Osteocyte (in vitro differentiated cells): ENCODE measurements around the gene CHN1. TPM values are rescaled to one million over a fixed set of nuclear protein-coding genes. Genes with fewer than 3 reads are reported as not detected.
A peak's percentile ranks its signal among the peaks of the same experiment; 100 is the strongest.

Experiments used
- DNase-seq: peaks from one replicate; pipeline ENCODE4 v3.0.0; 2021; ENCODE audit warnings: mixed read lengths; ENCODE audit not compliant: unreplicated experiment; ENCODE audit errors: extremely low spot score
- H3K27ac Mint-ChIP-seq: one replicate; pipeline ENCODE4 v1.8.0; 2021; ENCODE audit warnings: mild to moderate bottlenecking, mixed read lengths; ENCODE audit not compliant: unreplicated experiment
- H3K27me3 Mint-ChIP-seq: one replicate; pipeline ENCODE4 v1.8.0; 2021; ENCODE audit warnings: mixed read lengths; ENCODE audit not compliant: unreplicated experiment
- H3K36me3 Mint-ChIP-seq: one replicate; pipeline ENCODE4 v1.8.0; 2021; ENCODE audit warnings: mixed read lengths; ENCODE audit not compliant: unreplicated experiment
- H3K4me1 Mint-ChIP-seq: one replicate; pipeline ENCODE4 v1.8.0; 2021; ENCODE audit warnings: mixed read lengths; ENCODE audit not compliant: unreplicated experiment
- H3K4me3 Mint-ChIP-seq: one replicate; pipeline ENCODE4 v1.8.0; 2021; ENCODE audit warnings: mild to moderate bottlenecking, moderate library complexity, mixed read lengths; ENCODE audit not compliant: unreplicated experiment
- H3K9me3 Mint-ChIP-seq: one replicate; pipeline ENCODE4 v1.8.0; 2021; ENCODE audit warnings: mixed read lengths; ENCODE audit not compliant: unreplicated experiment
- CTCF ChIP-seq: fragments of 200-600 bp; sonication (generic); IDR thresholded peaks from 2 replicates; pipeline ENCODE4 v1.5.0; 2021; ENCODE audit warnings: antibody characterized with exemption, mild to moderate bottlenecking, moderate library complexity
- total RNA-seq: library from RNA; stranded (reverse); gene quantifications from 2 replicates; pipeline ENCODE4 v1.2.1, GENCODE V29; 2021

The CHN1 gene
- total RNA-seq, 1 donor from 2014 or later: 22.3 TPM

GRCh38 chr2:174785481-174785880 lies 219.7 kb downstream of the CHN1 start:
- no peaks in the 10 kb centered on the region for H3K27me3 Mint-ChIP-seq
- no peak for DNase-seq
- no peaks in the 10 kb centered on the region for H3K36me3 Mint-ChIP-seq
- H3K27ac Mint-ChIP-seq: peak overlapping the region; percentile 99
- no peak for TF ChIP-seq CTCF
- no peaks in the 10 kb centered on the region for H3K9me3 Mint-ChIP-seq
- peaks cover 71% of the 10 kb centered on the region for H3K4me1 Mint-ChIP-seq
- H3K4me3 Mint-ChIP-seq: no peak overlapping the region

GRCh38 chr2:174784909-174785308 lies 220.3 kb downstream of the CHN1 start:
- H3K27me3 Mint-ChIP-seq: no peaks in the 10 kb centered on the region
- no peaks in the 10 kb centered on the region for H3K9me3 Mint-ChIP-seq
- H3K4me3 Mint-ChIP-seq: no peak overlapping the region
- peaks cover 72% of the 10 kb centered on the region for H3K4me1 Mint-ChIP-seq
- no peak for TF ChIP-seq CTCF
- peak overlapping the region; percentile 99 for H3K27ac Mint-ChIP-seq
- DNase-seq: no peak
- no peaks in the 10 kb centered on the region for H3K36me3 Mint-ChIP-seq

GRCh38 chr2:174784316-174784715 lies 220.9 kb downstream of the CHN1 start:
- H3K9me3 Mint-ChIP-seq: no peaks in the 10 kb centered on the region
- H3K27me3 Mint-ChIP-seq: no peaks in the 10 kb centered on the region
- no peak for TF ChIP-seq CTCF
- H3K4me1 Mint-ChIP-seq: peaks cover 76% of the 10 kb centered on the region
- H3K27ac Mint-ChIP-seq: peak overlapping the region; percentile 99
- H3K36me3 Mint-ChIP-seq: no peaks in the 10 kb centered on the region
- H3K4me3 Mint-ChIP-seq: no peak overlapping the region
- no peak for DNase-seq

DNA sequence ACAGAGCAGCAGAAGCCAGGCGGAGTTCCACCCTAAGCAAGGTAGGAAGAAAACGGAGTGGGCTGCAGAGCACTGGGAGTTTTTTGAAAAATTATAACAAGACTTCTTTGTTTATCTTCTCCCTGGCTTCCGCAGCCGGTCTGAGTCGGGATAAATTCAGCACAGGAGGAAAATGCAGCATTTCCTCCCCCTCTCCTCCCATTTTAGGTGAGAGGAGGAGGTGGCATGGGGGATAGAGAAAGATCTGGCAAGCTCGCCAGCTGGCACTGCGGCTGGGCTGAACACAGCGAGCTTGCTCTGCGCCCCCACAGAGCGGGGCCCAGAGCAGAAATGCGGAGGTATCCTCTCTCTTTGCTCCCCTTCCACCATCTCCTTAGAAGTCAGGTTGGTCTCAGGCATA lies 223.2 kb downstream of the CHN1 start:
- Mint-ChIP-seq H3K4me1 (peaks cover 78% of the 10 kb centered on the region), H3K9me3 (no peaks in the 10 kb centered on the region), H3K27ac (peak overlapping the region; percentile 24), H3K27me3 (no peaks in the 10 kb centered on the region), H3K36me3 (no peaks in the 10 kb centered on the region), H3K4me3 (no peak overlapping the region)
- no peak for DNase-seq
- TF ChIP-seq CTCF: no peak

DNA sequence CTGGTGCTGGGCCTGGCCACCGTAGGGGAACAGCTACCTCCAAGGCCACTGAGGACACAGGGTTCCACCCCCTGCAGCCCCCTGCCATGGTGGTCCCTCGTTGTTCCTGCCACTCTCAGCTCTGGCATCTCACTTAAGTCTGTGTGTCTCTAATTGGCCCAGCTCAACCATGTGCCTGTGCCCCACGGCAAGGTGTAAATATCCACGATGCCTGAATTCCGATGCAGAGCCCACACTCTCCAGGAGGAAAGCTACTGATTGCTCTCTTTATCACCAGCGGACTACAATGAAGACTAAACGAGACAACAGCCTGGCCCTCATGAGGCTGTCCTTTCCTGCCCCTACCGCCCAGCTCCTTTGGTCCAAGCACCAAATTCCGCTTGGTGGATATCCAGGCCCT lies 223.9 kb downstream of the CHN1 start:
- H3K4me1 Mint-ChIP-seq: peaks cover 79% of the 10 kb centered on the region

More for the DNA sequence above, 223.9 kb downstream of the CHN1 start:
- H3K4me3 Mint-ChIP-seq: no peak overlapping the region
- no peak for TF ChIP-seq CTCF
- H3K9me3 Mint-ChIP-seq: no peaks in the 10 kb centered on the region
- no peaks in the 10 kb centered on the region for H3K36me3 Mint-ChIP-seq
- DNase-seq: no peak
- H3K27me3 Mint-ChIP-seq: no peaks in the 10 kb centered on the region
- peak overlapping the region; percentile 24 for H3K27ac Mint-ChIP-seq
